ENCODE data around the gene TUBGCP3.

Gene TUBGCP3

DNA sequence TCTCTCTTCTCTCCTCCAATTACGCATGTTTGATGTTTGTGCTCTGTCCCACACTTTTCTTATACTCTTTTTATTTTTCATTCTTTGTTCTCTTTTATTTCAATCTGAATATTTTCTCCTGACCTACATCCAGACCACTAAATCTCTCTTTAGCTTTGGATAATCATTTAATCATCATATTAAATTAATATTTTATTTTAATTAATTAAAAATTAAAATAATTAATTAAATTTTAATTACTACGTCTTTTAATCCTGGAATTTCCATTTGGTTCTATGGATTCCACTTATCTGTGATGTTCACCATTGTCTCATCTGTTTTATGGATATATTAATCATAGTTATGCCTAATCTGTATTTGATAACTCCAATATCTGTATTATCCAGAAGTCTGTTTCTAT is 149.4 kb downstream of the TUBGCP3 start:
- TF ChIP-seq, protein P1, sequence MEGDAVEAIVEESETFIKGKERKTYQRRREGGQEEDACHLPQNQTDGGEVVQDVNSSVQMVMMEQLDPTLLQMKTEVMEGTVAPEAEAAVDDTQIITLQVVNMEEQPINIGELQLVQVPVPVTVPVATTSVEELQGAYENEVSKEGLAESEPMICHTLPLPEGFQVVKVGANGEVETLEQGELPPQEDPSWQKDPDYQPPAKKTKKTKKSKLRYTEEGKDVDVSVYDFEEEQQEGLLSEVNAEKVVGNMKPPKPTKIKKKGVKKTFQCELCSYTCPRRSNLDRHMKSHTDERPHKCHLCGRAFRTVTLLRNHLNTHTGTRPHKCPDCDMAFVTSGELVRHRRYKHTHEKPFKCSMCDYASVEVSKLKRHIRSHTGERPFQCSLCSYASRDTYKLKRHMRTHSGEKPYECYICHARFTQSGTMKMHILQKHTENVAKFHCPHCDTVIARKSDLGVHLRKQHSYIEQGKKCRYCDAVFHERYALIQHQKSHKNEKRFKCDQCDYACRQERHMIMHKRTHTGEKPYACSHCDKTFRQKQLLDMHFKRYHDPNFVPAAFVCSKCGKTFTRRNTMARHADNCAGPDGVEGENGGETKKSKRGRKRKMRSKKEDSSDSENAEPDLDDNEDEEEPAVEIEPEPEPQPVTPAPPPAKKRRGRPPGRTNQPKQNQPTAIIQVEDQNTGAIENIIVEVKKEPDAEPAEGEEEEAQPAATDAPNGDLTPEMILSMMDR (IDR thresholded peaks at IDR 0.05; ENCODE audit: low read depth, low read length), result no peak
- no peak overlapping the region for H3K4me3 ChIP-seq (ENCODE audit: low read depth, low read length)
- DNase-seq (ENCODE audit: low read depth, low spot score), result no peak
- in situ Hi-C loops (cut with HindIII; ENCODE audit: low sequenced_read_pairs), result no loop called here

DNA sequence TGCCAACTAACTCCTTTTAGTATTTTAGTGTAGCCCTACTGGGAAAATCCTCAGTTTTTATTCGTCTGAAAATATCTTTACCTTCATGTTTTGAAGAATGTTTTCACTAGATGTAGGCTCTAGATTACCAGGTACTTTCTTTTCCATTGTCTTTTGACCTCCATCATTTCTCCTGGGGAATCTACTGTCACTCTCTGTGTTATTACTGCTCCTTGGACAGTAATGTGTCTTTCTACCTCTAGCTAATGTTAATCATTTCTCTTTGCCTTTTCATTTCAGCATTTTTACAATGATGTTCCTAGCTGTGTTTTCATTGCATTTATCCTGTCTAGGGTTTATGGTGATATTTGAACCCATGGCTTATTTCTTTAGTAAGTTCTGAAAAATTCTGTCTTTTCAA is 149.9 kb downstream of the TUBGCP3 start:
- in situ Hi-C loops (cut with HindIII; ENCODE audit: low sequenced_read_pairs), result no loop called here
- DNase-seq (ENCODE audit: low read depth, low spot score), result no peak
- no peak overlapping the region for H3K4me3 ChIP-seq (ENCODE audit: low read depth, low read length)
- TF ChIP-seq, protein P1 (IDR thresholded peaks at IDR 0.05; ENCODE audit: low read depth, low read length), result no peak

GRCh38 chr13:112435973-112436372 is 152.0 kb downstream of the TUBGCP3 start:
- no peak overlapping the region for H3K4me3 ChIP-seq (ENCODE audit: low read depth, low read length)
- TF ChIP-seq, protein P1 (IDR thresholded peaks at IDR 0.05; ENCODE audit: low read depth, low read length), result no peak
- no peak for DNase-seq (ENCODE audit: low read depth, low spot score)
- in situ Hi-C loops (cut with HindIII; ENCODE audit: low sequenced_read_pairs), result no loop called here
